ENCODE measurements around the gene JMJD1C.
"Not testable (repeated sequence)": the region's sequence is repeated elsewhere in the genome, so short reads cannot be mapped to it uniquely, and the experiment has no call there.

The JMJD1C gene

DNA sequence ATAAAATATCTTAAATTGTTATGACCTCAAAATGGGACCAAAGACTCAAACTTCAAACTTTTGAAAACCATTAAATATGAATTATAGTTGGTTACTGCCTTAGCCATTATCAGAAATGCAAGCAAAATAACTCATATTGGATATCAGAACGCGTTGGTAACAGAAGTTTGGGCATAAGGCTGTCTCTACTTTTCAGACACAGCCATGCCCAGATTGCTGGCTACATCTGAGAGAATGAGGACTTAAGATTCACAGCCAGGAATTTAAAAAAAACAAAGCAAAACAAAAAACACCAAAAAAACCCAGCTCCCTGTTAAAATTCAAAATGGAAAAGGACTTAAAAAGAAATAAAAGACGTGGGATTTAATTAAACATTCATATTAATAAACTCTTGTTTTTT, 161.6 kb downstream of the JMJD1C start:
- FAIRE-seq (no peak), DNase-seq (ENCODE audit: insufficient read length) (no peak)
- TF ChIP-seq POLR2A (IDR thresholded peaks at IDR 0.05; ENCODE audit: low read depth, low read length): no peak
- no peak for TF ChIP-seq POLR2AphosphoS5 (IDR thresholded peaks at IDR 0.05; ENCODE audit: low read depth, low read length)
- TF ChIP-seq TAF1 (IDR thresholded peaks at IDR 0.05; ENCODE audit: borderline replicate concordance, low read depth, low read length): no peak

DNA sequence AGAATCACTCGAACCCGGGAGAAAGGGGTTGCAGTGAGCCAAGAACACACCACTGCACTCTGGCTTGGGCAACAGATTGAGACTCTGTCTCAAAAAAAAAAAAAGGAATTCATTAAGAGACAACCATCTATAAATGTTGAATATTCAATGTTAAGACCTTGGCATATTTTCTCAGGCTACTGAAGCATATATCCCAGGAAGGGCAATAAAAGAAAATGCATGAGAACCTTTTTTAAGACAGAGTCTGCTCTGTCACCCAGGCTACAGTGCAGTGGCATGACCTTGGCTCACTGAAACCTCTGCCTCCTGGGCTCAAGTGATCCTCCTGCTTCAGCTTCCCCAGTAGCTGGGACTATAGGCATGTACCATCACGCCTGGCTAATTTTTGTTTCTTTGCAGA, 165.0 kb downstream of the JMJD1C start:
- DNase-seq (ENCODE audit: insufficient read length) (no peak), FAIRE-seq (no peak)
- TF ChIP-seq POLR2A (IDR thresholded peaks at IDR 0.05; ENCODE audit: low read depth, low read length) (no peak), TAF1 (IDR thresholded peaks at IDR 0.05; ENCODE audit: borderline replicate concordance, low read depth, low read length) (no peak)

- TF ChIP-seq TAF1 (IDR thresholded peaks at IDR 0.05; ENCODE audit: borderline replicate concordance, low read depth, low read length) (no peak), POLR2AphosphoS5 (IDR thresholded peaks at IDR 0.05; ENCODE audit: low read depth, low read length) (no peak), POLR2A (IDR thresholded peaks at IDR 0.05; ENCODE audit: low read depth, low read length) (no peak)
- no peak for FAIRE-seq
These were observed 167.8 kb downstream of the JMJD1C start for GRCh38 chr10:63297941-63298340.

GRCh38 chr10:63294781-63295180, 171.0 kb downstream of the JMJD1C start:
- FAIRE-seq (no peak), DNase-seq (ENCODE audit: insufficient read length) (no peak)
- TF ChIP-seq TAF1 (IDR thresholded peaks at IDR 0.05; ENCODE audit: borderline replicate concordance, low read depth, low read length): no peak
- no peak for TF ChIP-seq POLR2AphosphoS5 (IDR thresholded peaks at IDR 0.05; ENCODE audit: low read depth, low read length)
- TF ChIP-seq POLR2A (IDR thresholded peaks at IDR 0.05; ENCODE audit: low read depth, low read length): no peak

More at GRCh38 chr10:63297941-63298340, 167.8 kb downstream of the JMJD1C start:
- DNase-seq (ENCODE audit: insufficient read length): no peak

DNA sequence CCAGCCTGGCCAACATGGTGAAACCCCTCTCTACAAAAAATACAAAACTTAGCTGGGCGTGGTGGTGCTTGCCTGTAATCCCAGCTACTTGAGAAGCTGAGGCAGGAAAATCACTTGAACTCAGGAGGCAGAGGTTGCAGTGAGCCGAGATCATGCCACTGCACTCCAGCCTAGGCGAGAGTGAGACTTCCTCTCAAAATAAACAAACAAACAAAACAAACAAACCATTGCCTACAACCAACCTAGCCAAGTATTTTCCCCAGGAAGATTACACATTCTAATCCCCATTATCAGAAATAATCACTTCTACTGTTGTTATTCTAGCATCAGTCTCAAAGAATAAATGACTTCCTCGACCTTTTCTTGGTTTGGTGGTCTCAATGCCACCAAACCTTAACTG, 172.9 kb downstream of the JMJD1C start:
- DNase-seq (ENCODE audit: insufficient read length); FAIRE-seq: not testable (repeated sequence)

- DNase-seq (ENCODE audit: insufficient read length) (no peak), FAIRE-seq (no peak)
- TF ChIP-seq POLR2A (IDR thresholded peaks at IDR 0.05; ENCODE audit: low read depth, low read length): no peak
- no peak for TF ChIP-seq TAF1 (IDR thresholded peaks at IDR 0.05; ENCODE audit: borderline replicate concordance, low read depth, low read length)
- TF ChIP-seq POLR2AphosphoS5 (IDR thresholded peaks at IDR 0.05; ENCODE audit: low read depth, low read length): no peak
These were observed 177.6 kb downstream of the JMJD1C start for GRCh38 chr10:63288170-63288569.

GRCh38 chr10:63286754-63287264, 179.0 kb downstream of the JMJD1C start:
- FAIRE-seq: no peak
- no peak for DNase-seq (ENCODE audit: insufficient read length)
- TF ChIP-seq POLR2A (IDR thresholded peaks at IDR 0.05; ENCODE audit: low read depth, low read length) (no peak), TAF1 (IDR thresholded peaks at IDR 0.05; ENCODE audit: borderline replicate concordance, low read depth, low read length) (no peak), POLR2AphosphoS5 (IDR thresholded peaks at IDR 0.05; ENCODE audit: low read depth, low read length) (no peak)

- FAIRE-seq (no peak), DNase-seq (ENCODE audit: insufficient read length) (no peak)
- no peak for TF ChIP-seq POLR2AphosphoS5 (IDR thresholded peaks at IDR 0.05; ENCODE audit: low read depth, low read length)
- TF ChIP-seq POLR2A (IDR thresholded peaks at IDR 0.05; ENCODE audit: low read depth, low read length): no peak
- no peak for TF ChIP-seq TAF1 (IDR thresholded peaks at IDR 0.05; ENCODE audit: borderline replicate concordance, low read depth, low read length)
These were observed 179.4 kb downstream of the JMJD1C start for GRCh38 chr10:63286340-63286739.

- not testable (repeated sequence) for FAIRE-seq; DNase-seq (ENCODE audit: insufficient read length)
These were observed 181.9 kb downstream of the JMJD1C start for GRCh38 chr10:63283901-63284300.

- no peak for DNase-seq (ENCODE audit: insufficient read length)
- FAIRE-seq: no peak
- TF ChIP-seq POLR2A (IDR thresholded peaks at IDR 0.05; ENCODE audit: low read depth, low read length) (no peak), POLR2AphosphoS5 (IDR thresholded peaks at IDR 0.05; ENCODE audit: low read depth, low read length) (no peak), TAF1 (IDR thresholded peaks at IDR 0.05; ENCODE audit: borderline replicate concordance, low read depth, low read length) (no peak)
These were observed 182.7 kb downstream of the JMJD1C start for GRCh38 chr10:63283093-63283492.

DNA sequence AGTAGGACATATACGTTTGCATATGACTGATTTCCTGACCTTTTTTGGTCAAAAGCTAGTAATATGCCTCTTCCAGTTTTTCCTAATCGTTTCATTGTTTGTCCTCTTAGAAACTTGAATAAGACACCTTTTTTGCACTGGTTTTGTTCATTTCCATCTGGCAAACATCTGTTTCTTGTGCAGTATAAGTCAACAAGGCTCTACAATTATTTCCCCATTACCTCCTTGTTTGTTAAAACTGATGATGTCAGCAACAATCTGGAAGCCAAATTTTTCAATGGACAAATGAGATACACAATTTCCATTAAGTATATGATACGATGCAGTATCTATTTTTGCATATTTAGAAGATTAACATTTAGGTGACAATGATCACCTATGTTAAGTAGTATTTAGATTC, 183.8 kb downstream of the JMJD1C start:
- FAIRE-seq: no peak
- TF ChIP-seq TAF1 (IDR thresholded peaks at IDR 0.05; ENCODE audit: borderline replicate concordance, low read depth, low read length) (no peak), POLR2A (IDR thresholded peaks at IDR 0.05; ENCODE audit: low read depth, low read length) (no peak), POLR2AphosphoS5 (IDR thresholded peaks at IDR 0.05; ENCODE audit: low read depth, low read length) (no peak)
- DNase-seq (ENCODE audit: insufficient read length): no peak

GRCh38 chr10:63280386-63280785, 185.4 kb downstream of the JMJD1C start:
- FAIRE-seq (no peak), DNase-seq (ENCODE audit: insufficient read length) (no peak)
- no peak for TF ChIP-seq POLR2AphosphoS5 (IDR thresholded peaks at IDR 0.05; ENCODE audit: low read depth, low read length)
- no peak for TF ChIP-seq TAF1 (IDR thresholded peaks at IDR 0.05; ENCODE audit: borderline replicate concordance, low read depth, low read length)
- TF ChIP-seq POLR2A (IDR thresholded peaks at IDR 0.05; ENCODE audit: low read depth, low read length): no peak

DNA sequence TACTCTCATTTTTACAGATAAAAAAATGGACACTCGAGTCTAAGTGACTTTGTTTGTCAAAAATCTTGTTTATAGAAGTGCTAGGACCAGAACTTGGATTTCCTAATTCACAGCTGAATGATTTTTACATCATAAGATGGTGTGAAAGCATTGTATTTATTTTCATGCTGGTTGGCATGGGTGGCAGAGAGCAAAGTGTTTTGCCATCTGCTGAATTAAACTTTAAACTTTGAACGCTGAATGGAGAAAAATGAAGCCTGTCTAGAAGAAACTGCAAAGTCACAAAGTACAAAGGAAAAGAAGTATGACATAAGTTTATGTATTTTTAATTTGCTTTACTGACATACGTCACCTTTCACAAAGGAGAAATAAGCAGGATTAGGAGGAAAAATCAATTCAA, 190.7 kb downstream of the JMJD1C start:
- no peak for DNase-seq (ENCODE audit: insufficient read length)
- FAIRE-seq: no peak
- no peak for TF ChIP-seq POLR2AphosphoS5 (IDR thresholded peaks at IDR 0.05; ENCODE audit: low read depth, low read length)
- TF ChIP-seq TAF1 (IDR thresholded peaks at IDR 0.05; ENCODE audit: borderline replicate concordance, low read depth, low read length): no peak
- no peak for TF ChIP-seq POLR2A (IDR thresholded peaks at IDR 0.05; ENCODE audit: low read depth, low read length)
